ENCODE data around the gene PCDHGA8. TPM values are rescaled to one million over a fixed set of nuclear protein-coding genes. Genes with fewer than 3 reads are reported as not detected.

The PCDHGA8 gene
- total RNA-seq, 4 donors from 2014 or later: 2.9 to 5.8 (median 4.7) TPM

DNA sequence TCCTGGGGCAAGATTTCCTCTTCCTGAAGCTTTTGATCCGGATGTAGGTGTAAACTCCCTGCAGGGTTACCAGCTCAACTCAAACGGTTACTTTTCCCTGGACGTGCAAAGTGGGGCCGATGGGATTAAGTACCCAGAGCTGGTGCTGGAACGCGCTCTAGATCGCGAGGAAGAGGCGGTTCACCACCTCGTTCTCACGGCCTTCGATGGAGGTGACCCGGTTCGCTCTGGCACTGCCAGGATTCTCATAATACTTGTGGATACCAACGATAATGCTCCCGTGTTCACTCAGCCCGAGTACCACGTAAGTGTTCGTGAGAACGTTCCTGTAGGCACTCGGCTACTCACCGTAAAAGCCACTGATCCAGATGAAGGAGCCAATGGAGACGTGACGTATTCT lies 36.8 kb upstream of the PCDHGA8 start:
- H3K9me3 ChIP-seq: peaks cover 4% of the 10 kb centered on the region
- intact Hi-C loops (cut with DNase I): no loop called here
- no peak overlapping the region for H3K4me3 ChIP-seq (replicated peaks in 1 of 3)

DNA sequence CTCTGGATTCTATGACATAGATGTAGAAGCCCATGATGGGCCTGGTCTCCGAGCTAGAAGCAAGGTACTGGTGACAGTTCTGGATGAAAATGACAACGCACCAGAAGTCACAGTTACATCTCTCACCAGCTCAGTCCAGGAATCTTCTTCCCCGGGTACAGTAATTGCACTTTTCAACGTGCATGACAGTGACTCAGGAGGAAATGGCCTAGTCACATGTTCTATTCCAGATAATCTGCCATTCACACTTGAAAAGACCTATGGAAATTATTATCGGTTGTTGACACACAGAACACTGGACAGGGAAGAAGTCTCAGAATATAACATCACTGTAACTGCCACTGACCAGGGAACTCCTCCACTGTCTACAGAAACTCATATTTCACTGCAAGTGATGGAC lies 36.3 kb upstream of the PCDHGA8 start:
- Histone ChIP-seq H3K27ac (no peak overlapping the region), H3K9me3 (peaks cover 4% of the 10 kb centered on the region), H3K36me3 (no peaks in the 10 kb centered on the region), H3K27me3 (no peaks in the 10 kb centered on the region), H3K4me1 (no peaks in the 10 kb centered on the region), H3K4me3 (replicated peaks in 1 of 3) (no peak overlapping the region)
- intact Hi-C loops (cut with DNase I): no loop called here
- DNase-seq: no peak
- TF ChIP-seq, protein P1, sequence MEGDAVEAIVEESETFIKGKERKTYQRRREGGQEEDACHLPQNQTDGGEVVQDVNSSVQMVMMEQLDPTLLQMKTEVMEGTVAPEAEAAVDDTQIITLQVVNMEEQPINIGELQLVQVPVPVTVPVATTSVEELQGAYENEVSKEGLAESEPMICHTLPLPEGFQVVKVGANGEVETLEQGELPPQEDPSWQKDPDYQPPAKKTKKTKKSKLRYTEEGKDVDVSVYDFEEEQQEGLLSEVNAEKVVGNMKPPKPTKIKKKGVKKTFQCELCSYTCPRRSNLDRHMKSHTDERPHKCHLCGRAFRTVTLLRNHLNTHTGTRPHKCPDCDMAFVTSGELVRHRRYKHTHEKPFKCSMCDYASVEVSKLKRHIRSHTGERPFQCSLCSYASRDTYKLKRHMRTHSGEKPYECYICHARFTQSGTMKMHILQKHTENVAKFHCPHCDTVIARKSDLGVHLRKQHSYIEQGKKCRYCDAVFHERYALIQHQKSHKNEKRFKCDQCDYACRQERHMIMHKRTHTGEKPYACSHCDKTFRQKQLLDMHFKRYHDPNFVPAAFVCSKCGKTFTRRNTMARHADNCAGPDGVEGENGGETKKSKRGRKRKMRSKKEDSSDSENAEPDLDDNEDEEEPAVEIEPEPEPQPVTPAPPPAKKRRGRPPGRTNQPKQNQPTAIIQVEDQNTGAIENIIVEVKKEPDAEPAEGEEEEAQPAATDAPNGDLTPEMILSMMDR (IDR thresholded peaks at IDR 0.05): no peak
- no peak for TF ChIP-seq POLR2A (IDR thresholded peaks at IDR 0.05)
- 75 to 76% methylated on average over 5 of the region's 5 CpGs for WGBS, 2 donors

More for the DNA sequence above, 36.8 kb upstream of the PCDHGA8 start:
- Histone ChIP-seq H3K36me3 (no peaks in the 10 kb centered on the region), H3K27ac (no peak overlapping the region), H3K27me3 (no peaks in the 10 kb centered on the region), H3K4me1 (no peaks in the 10 kb centered on the region)
- DNase-seq: no peak
- TF ChIP-seq POLR2A (IDR thresholded peaks at IDR 0.05): no peak
- TF ChIP-seq, protein P1 (IDR thresholded peaks at IDR 0.05): no peak
- WGBS, 2 donors: 48 to 62% methylated on average over 24 of the region's 24 CpGs

DNA sequence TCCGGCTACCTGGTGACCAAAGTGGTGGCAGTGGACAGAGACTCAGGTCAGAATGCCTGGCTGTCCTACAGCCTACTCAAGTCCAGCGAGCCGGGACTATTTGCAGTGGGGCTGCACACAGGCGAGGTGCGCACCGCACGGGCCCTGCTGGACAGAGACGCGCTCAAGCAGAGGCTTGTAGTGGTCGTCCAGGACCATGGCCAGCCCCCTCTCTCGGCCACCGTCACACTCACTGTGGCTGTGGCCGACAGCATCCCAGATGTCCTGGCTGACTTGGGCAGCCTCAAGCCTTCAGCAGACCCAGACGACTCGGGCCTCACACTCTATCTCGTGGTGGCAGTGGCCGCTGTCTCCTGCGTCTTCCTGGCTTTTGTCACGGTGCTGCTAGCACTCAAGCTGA lies 35.5 kb upstream of the PCDHGA8 start:
- no peak for DNase-seq
- no peak overlapping the region for H3K27ac ChIP-seq
- H3K4me3 ChIP-seq (replicated peaks in 1 of 3): no peak overlapping the region
- H3K27me3 ChIP-seq: no peaks in the 10 kb centered on the region
- no peaks in the 10 kb centered on the region for H3K4me1 ChIP-seq
- 40 to 61% methylated on average over 2 to 15 of the region's 19 CpGs for whole genome bisulfite sequencing, 2 donors
- peaks cover 4% of the 10 kb centered on the region for H3K9me3 ChIP-seq
- intact Hi-C loops (cut with DNase I): no loop called here
- H3K36me3 ChIP-seq: no peaks in the 10 kb centered on the region
- no peak for TF ChIP-seq POLR2A (IDR thresholded peaks at IDR 0.05)
- TF ChIP-seq, protein P1 (IDR thresholded peaks at IDR 0.05): no peak

DNA sequence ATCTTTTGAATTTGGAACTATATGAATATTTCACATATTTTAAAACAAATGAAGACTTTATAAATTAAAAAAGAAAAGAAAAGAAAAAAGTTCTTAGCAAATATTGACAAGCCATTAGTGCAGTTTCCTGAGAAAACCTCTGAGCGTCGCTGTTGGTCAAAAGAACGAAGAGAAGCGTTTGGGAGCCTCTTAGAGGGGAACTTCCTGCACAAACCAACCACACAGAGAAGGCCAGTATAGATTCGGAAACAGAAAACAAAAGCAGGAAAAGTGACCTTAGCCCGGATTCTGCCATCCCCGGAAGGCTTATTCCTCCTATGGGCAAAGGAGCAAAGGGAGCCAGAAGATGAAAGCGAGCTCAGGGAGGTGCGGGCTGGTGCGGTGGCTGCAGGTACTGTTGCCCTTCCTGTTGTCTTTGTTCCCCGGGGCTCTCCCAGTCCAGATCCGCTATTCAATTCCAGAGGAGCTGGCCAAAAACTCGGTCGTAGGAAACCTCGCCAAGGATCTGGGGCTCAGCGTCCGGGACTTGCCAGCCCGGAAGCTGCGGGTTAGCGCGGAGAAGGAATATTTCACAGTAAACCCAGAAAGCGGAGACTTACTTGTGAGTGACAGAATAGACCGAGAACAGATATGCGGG lies 32.5 kb upstream of the PCDHGA8 start, which contains the start of gene PCDHGB2:
PCDHGB2 (plus strand) TSS at position 205 of the 637 bp plus-strand sequence; CDS start at position 347, 142 bp downstream.
- Histone ChIP-seq H3K27ac (no peak within 1 kb of the TSS), H3K4me1 (no peaks in the 10 kb centered on the region), H3K9me3 (peaks cover 8% of the 10 kb centered on the region), H3K27me3 (no peaks in the 10 kb centered on the region), H3K36me3 (no peaks in the 10 kb centered on the region), H3K4me3 (replicated peaks in 1 of 3) (no peak within 1 kb of the TSS)
- TF ChIP-seq POLR2A (IDR thresholded peaks at IDR 0.05): no peak
- TF ChIP-seq, protein P1 (IDR thresholded peaks at IDR 0.05): peak in 2 of 6 experiments; percentile 15 to 20
- no peak for DNase-seq
- intact Hi-C loops (cut with DNase I): no loop called here
- 14 to 19% methylated on average over 24 of the region's 24 CpGs for WGBS, 2 donors

DNA sequence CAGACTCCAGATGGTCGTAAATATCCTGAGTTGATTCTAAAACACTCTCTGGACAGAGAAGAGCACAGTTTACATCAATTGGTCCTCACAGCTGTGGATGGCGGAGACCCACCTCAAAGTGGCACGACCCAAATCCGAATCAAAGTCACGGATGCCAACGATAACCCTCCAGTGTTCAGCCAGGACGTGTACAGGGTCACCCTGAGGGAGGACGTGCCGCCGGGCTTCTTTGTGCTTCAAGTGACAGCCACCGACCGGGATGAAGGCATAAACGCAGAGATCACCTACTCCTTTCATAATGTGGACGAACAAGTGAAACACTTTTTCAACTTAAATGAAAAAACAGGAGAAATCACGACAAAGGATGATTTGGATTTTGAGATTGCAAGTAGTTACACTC lies 31.7 kb upstream of the PCDHGA8 start:
- H3K36me3 ChIP-seq: no peaks in the 10 kb centered on the region
- H3K9me3 ChIP-seq: peaks cover 8% of the 10 kb centered on the region
- H3K4me3 ChIP-seq (replicated peaks in 1 of 3): no peak overlapping the region
- intact Hi-C loops (cut with DNase I): no loop called here
- no peak for DNase-seq
- no peak overlapping the region for H3K27ac ChIP-seq
- H3K4me1 ChIP-seq: no peaks in the 10 kb centered on the region
- 33 to 41% methylated on average over 15 of the region's 15 CpGs for WGBS, 2 donors
- TF ChIP-seq, protein P1 (IDR thresholded peaks at IDR 0.05): no peak
- TF ChIP-seq POLR2A (IDR thresholded peaks at IDR 0.05): no peak
- no peaks in the 10 kb centered on the region for H3K27me3 ChIP-seq
